ENCODE measurements around the gene RCOR1. TPM values are rescaled to one million over a fixed set of nuclear protein-coding genes. Genes with fewer than 3 reads are reported as not detected.

RCOR1 gene
- total RNA-seq, 5 donors from 2014 or later (not counting 1 experiment from before 2014, with no cell fraction given): 17.7 to 25.0 (median 18.7) TPM

DNA sequence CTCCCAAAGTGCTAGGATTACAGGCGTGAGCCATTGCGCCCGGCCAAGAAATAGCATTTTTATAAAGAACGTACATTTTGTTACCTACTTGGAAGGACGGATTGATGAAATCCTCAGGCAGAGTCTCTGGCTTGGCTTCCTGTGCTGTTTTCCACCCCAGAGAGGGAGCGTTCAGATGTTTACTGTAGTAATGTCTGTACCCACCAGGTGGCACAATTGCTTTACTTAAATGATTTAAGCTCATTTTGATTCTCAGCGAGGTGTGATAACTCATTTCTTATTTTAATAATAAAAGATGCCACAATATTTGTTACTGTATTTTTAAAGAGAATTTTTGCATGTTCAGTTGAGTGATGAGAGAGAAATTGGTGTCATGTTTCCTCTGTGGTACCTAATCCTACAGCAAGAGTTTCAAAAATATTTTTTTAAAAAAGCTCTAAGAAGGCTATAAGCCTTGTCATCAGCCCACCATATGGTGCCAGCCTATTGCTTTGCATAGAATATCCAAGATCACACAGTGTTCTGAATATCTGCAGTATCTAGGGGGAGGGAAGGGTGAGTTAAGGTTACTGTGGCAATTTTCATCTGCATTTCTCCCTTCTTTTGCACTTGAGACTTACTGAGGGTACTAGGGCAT lies 102.2 kb downstream of the RCOR1 start:
- no peaks in the 10 kb centered on the region for H3K36me3 ChIP-seq (ENCODE audit: control insufficient read depth in 2 of 2, extremely low read depth in 1 of 2, insufficient read depth in 1 of 2, low read length in 1 of 2)
- peaks cover 26 to 35% (median 29%) of the 10 kb centered on the region in 3 donors for H3K4me1 Mint-ChIP-seq
- H3K27ac ChIP-seq (ENCODE audit: low read length): no peak overlapping the region
- no peaks in the 10 kb centered on the region for H3K27me3 ChIP-seq (replicated peaks in 1 of 2; ENCODE audit: control insufficient read depth in 2 of 2, extremely low read depth in 1 of 2, insufficient read depth in 2 of 2, low read length in 1 of 2)
- peak; percentile 63 to 74 (median 69) for ATAC-seq (replicated peaks in 1 of 4)
- no peaks in the 10 kb centered on the region for H3K9me3 ChIP-seq
- CTCF ChIA-PET: interaction anchor here (0.5 to 2.0 kb wide), 27 partner anchors 7 to 620 kb away, joined by 3 to 11 read pairs (median 3); no protein-coding TSS in a partner anchor
- H3K27me3 Mint-ChIP-seq: no peaks in the 10 kb centered on the region
- POLR2A ChIA-PET: interaction anchor here in 1 of 2 donors (0.6 kb wide), 1 partner anchor 79 kb away, joined by 5 read pairs; no protein-coding TSS in a partner anchor
- DNase-seq: peak in 33 of 35 experiments; percentile 16 to 81 (median 40)
- no peak overlapping the region for H3K4me3 Mint-ChIP-seq
- peaks cover 0 to 9% of the 10 kb centered on the region in 2 experiments for H3K4me1 ChIP-seq (ENCODE audit: control insufficient read depth in 1 of 2, extremely low read depth in 1 of 2, insufficient read depth in 2 of 2, low read length in 2 of 2)
- no peak overlapping the region for H3K4me3 ChIP-seq (ENCODE audit: control insufficient read depth in 1 of 2, extremely low read depth in 1 of 2, low read length in 1 of 2)
- no peaks in the 10 kb centered on the region for H3K36me3 Mint-ChIP-seq
- H3K9me3 Mint-ChIP-seq: no peaks in the 10 kb centered on the region
- WGBS (ENCODE audit: insufficient coverage): 34% methylated on average over 4 of the region's 7 CpGs
- H3K27ac Mint-ChIP-seq: no peak overlapping the region

DNA sequence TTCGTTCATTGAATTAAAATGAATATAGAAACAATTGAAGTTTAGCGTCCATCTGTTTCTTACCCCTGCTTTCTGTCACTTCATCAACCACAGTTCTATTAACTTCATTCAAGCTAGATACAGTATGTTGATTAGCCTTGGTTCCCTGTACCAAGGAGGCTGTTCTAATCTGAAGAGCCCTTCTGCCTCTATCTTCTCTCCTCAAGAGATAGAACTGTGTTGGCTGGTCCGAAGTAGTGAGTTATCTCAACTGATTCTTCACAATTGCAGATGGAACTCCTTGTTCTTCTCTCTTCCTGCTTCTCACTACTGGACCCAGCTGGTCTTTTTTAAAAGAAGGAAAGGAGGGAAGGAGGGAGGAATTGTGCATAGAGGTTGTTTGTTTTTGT lies 102.7 kb downstream of the RCOR1 start:
- Histone ChIP-seq H3K27ac (ENCODE audit: low read length) (no peak overlapping the region), H3K36me3 (ENCODE audit: control insufficient read depth in 2 of 2, extremely low read depth in 1 of 2, insufficient read depth in 1 of 2, low read length in 1 of 2) (no peaks in the 10 kb centered on the region), H3K27me3 (replicated peaks in 1 of 2; ENCODE audit: control insufficient read depth in 2 of 2, extremely low read depth in 1 of 2, insufficient read depth in 2 of 2, low read length in 1 of 2) (no peaks in the 10 kb centered on the region), H3K4me3 (ENCODE audit: control insufficient read depth in 1 of 2, extremely low read depth in 1 of 2, low read length in 1 of 2) (no peak overlapping the region), H3K9me3 (no peaks in the 10 kb centered on the region), H3K4me1 (ENCODE audit: control insufficient read depth in 1 of 2, extremely low read depth in 1 of 2, insufficient read depth in 2 of 2, low read length in 2 of 2) (peaks cover 0 to 9% of the 10 kb centered on the region in 2 experiments)
- POLR2A ChIA-PET: no interaction called here
- Mint-ChIP-seq H3K9me3 (no peaks in the 10 kb centered on the region), H3K27ac (no peak overlapping the region), H3K27me3 (no peaks in the 10 kb centered on the region), H3K4me3 (no peak overlapping the region), H3K4me1 (peaks cover 26 to 35% (median 29%) of the 10 kb centered on the region in 3 donors), H3K36me3 (no peaks in the 10 kb centered on the region)
- no CpG with 5 or more reads among the region's 3 CpGs for WGBS (ENCODE audit: insufficient coverage)
- DNase-seq (no peak), ATAC-seq (replicated peaks in 1 of 4) (no peak)
- CTCF ChIA-PET: interaction anchor here (0.5 to 2.0 kb wide), 21 partner anchors 10 to 597 kb away, joined by 3 to 11 read pairs (median 4); no protein-coding TSS in a partner anchor

DNA sequence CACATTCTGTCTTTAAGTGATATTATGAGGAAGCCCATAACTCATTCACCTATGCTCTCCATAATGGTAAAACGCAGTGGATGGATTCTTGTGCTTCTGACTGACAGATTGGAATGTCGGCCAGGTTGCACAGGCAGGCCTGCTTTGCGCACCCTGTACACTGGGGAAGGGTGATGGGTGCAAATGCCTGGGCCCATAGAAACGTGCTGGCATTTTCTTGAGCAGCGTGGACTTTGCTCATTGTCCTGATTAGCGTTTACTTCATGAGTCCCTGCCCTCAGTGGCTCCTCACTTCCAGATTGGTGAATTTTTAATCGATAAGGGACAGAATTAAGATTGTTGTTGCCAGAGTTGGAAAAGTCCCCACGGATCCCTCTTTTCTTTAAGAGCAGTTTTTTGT lies 103.9 kb downstream of the RCOR1 start:
- ChIA-PET POLR2A (interaction anchor here in 1 of 2 donors (0.7 kb wide), 1 partner anchor 431 kb away, joined by 4 read pairs; no protein-coding TSS in a partner anchor), CTCF (interaction anchor here in 1 of 2 donors (0.6 to 0.8 kb wide), 2 partner anchors 11 to 408 kb away, joined by 3 to 4 read pairs; no protein-coding TSS in a partner anchor)
- Mint-ChIP-seq H3K9me3 (no peaks in the 10 kb centered on the region), H3K4me1 (peaks cover 22 to 35% (median 26%) of the 10 kb centered on the region in 3 donors), H3K36me3 (peaks cover 4% of the 10 kb centered on the region), H3K27ac (no peak overlapping the region), H3K4me3 (no peak overlapping the region), H3K27me3 (no peaks in the 10 kb centered on the region)
- H3K36me3 ChIP-seq (ENCODE audit: control insufficient read depth in 2 of 2, extremely low read depth in 1 of 2, insufficient read depth in 1 of 2, low read length in 1 of 2): no peaks in the 10 kb centered on the region
- ATAC-seq (replicated peaks in 1 of 4) (no peak), DNase-seq (no peak)
- no peak overlapping the region for H3K27ac ChIP-seq (ENCODE audit: low read length)
- no peak overlapping the region for H3K4me3 ChIP-seq (ENCODE audit: control insufficient read depth in 1 of 2, extremely low read depth in 1 of 2, low read length in 1 of 2)
- H3K9me3 ChIP-seq: no peaks in the 10 kb centered on the region
- 81% methylated on average over 3 of the region's 8 CpGs for WGBS (ENCODE audit: insufficient coverage)
- H3K4me1 ChIP-seq (ENCODE audit: control insufficient read depth in 1 of 2, extremely low read depth in 1 of 2, insufficient read depth in 2 of 2, low read length in 2 of 2): peaks cover 0 to 9% of the 10 kb centered on the region in 2 experiments
- no peaks in the 10 kb centered on the region for H3K27me3 ChIP-seq (replicated peaks in 1 of 2; ENCODE audit: control insufficient read depth in 2 of 2, extremely low read depth in 1 of 2, insufficient read depth in 2 of 2, low read length in 1 of 2)

DNA sequence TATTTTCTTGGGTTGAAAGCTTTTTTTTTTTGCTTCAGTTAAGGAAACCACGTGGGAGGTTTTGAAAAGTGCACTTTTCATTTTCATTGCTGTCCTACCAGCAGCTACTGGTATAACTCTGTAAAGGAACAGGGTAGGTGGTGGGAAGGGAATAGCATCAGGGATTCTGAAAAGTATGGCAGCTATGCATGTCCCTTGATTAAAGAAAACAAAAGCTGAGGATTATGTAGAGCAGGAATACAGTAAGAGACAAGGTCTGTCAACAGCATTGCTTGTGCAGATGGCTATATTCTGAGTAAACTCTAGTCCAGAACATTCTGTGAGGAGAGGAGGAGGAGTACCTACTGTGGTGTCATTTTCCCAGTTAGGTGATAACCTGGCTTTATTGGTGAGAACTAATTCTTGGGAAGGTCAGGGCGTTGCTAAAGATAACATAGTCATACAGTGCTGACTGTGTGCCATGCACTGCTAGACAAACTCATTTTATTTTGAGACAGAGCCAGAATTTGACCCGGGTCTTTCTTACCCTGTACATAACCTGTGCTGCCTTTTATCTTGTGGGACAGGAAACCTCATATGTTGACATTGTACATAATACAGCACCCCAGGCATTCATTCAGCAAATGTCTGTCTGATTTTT lies 104.5 kb downstream of the RCOR1 start:
- POLR2A ChIA-PET: interaction anchor here (0.6 to 0.7 kb wide), 2 partner anchors 85 to 430 kb away, joined by 4 to 5 read pairs; no protein-coding TSS in a partner anchor
- CTCF ChIA-PET: interaction anchor here (0.6 to 0.8 kb wide), 5 partner anchors 11 to 399 kb away, joined by 3 to 7 read pairs (median 4); no protein-coding TSS in a partner anchor
- 46% methylated on average over 2 of the region's 3 CpGs for WGBS (ENCODE audit: insufficient coverage)

DNA sequence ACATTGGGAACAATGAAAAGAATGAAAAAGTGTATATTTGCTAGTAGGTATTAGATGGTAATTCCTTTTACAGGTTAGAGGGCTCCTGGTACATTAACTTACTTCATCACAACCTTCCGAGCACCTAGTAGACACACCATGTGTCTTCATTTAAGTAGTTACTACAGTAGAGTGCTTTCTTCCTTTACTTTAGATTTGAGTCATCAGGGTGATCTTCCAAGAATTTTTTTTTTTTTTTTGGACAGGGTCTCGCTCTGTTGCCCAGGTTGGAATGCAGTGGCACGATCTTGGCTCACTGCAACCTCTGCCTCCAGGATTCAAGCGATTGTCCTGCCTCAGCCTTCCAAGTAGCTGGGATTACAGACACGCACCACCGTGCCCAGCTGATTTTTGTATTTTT lies 105.1 kb downstream of the RCOR1 start:
- no peaks in the 10 kb centered on the region for H3K9me3 ChIP-seq
- no peak for DNase-seq
- Mint-ChIP-seq H3K27ac (no peak overlapping the region), H3K36me3 (peaks cover 6% of the 10 kb centered on the region), H3K9me3 (no peaks in the 10 kb centered on the region), H3K4me1 (peaks cover 22 to 35% (median 26%) of the 10 kb centered on the region in 3 donors), H3K4me3 (peak overlapping the region in 1 of 3 donors; percentile 20), H3K27me3 (no peaks in the 10 kb centered on the region)
- H3K4me1 ChIP-seq (ENCODE audit: control insufficient read depth in 1 of 2, extremely low read depth in 1 of 2, insufficient read depth in 2 of 2, low read length in 2 of 2): peaks cover 0 to 9% of the 10 kb centered on the region in 2 experiments
- no peaks in the 10 kb centered on the region for H3K27me3 ChIP-seq (replicated peaks in 1 of 2; ENCODE audit: control insufficient read depth in 2 of 2, extremely low read depth in 1 of 2, insufficient read depth in 2 of 2, low read length in 1 of 2)
- peaks cover 3 to 5% of the 10 kb centered on the region in 2 donors for H3K36me3 ChIP-seq (ENCODE audit: control insufficient read depth in 2 of 2, extremely low read depth in 1 of 2, insufficient read depth in 1 of 2, low read length in 1 of 2)
- 100% methylated on average over 2 of the region's 6 CpGs for WGBS (ENCODE audit: insufficient coverage)
- no peak for ATAC-seq (replicated peaks in 1 of 4)
- ChIA-PET CTCF (interaction anchor here (0.5 to 0.8 kb wide), 3 partner anchors 12 to 238 kb away, joined by 3 to 4 read pairs (median 4); no protein-coding TSS in a partner anchor), POLR2A (no interaction called here)
- no peak overlapping the region for H3K27ac ChIP-seq (ENCODE audit: low read length)
- H3K4me3 ChIP-seq (ENCODE audit: control insufficient read depth in 1 of 2, extremely low read depth in 1 of 2, low read length in 1 of 2): no peak overlapping the region

More for the DNA sequence above, 104.5 kb downstream of the RCOR1 start:
- ATAC-seq (replicated peaks in 1 of 4) (peak in 2 of 4 experiments; percentile 36 to 37), DNase-seq (no peak)
- Mint-ChIP-seq H3K9me3 (no peaks in the 10 kb centered on the region), H3K36me3 (peaks cover 4% of the 10 kb centered on the region), H3K4me1 (peaks cover 22 to 35% (median 26%) of the 10 kb centered on the region in 3 donors), H3K27me3 (no peaks in the 10 kb centered on the region), H3K27ac (no peak overlapping the region), H3K4me3 (peak overlapping the region in 1 of 3 donors; percentile 20)
- no peak overlapping the region for H3K27ac ChIP-seq (ENCODE audit: low read length)
- no peaks in the 10 kb centered on the region for H3K27me3 ChIP-seq (replicated peaks in 1 of 2; ENCODE audit: control insufficient read depth in 2 of 2, extremely low read depth in 1 of 2, insufficient read depth in 2 of 2, low read length in 1 of 2)
- H3K4me1 ChIP-seq (ENCODE audit: control insufficient read depth in 1 of 2, extremely low read depth in 1 of 2, insufficient read depth in 2 of 2, low read length in 2 of 2): peaks cover 0 to 9% of the 10 kb centered on the region in 2 experiments
- no peaks in the 10 kb centered on the region for H3K9me3 ChIP-seq
- H3K36me3 ChIP-seq (ENCODE audit: control insufficient read depth in 2 of 2, extremely low read depth in 1 of 2, insufficient read depth in 1 of 2, low read length in 1 of 2): peaks cover 3 to 4% of the 10 kb centered on the region in 2 donors
- H3K4me3 ChIP-seq (ENCODE audit: control insufficient read depth in 1 of 2, extremely low read depth in 1 of 2, low read length in 1 of 2): no peak overlapping the region

GRCh38 chr14:102699416-102700110 lies 107.1 kb downstream of the RCOR1 start:
- POLR2A ChIA-PET: no interaction called here

More at GRCh38 chr14:102699416-102700110, 107.1 kb downstream of the RCOR1 start:
- no peak overlapping the region for H3K4me3 ChIP-seq (ENCODE audit: control insufficient read depth in 1 of 2, extremely low read depth in 1 of 2, low read length in 1 of 2)
- peaks cover 3 to 7% of the 10 kb centered on the region in 2 donors for H3K36me3 ChIP-seq (ENCODE audit: control insufficient read depth in 2 of 2, extremely low read depth in 1 of 2, insufficient read depth in 1 of 2, low read length in 1 of 2)
- Mint-ChIP-seq H3K27ac (no peak overlapping the region), H3K4me3 (no peak overlapping the region), H3K4me1 (peaks cover 22 to 30% (median 24%) of the 10 kb centered on the region in 3 donors), H3K36me3 (peaks cover 21% of the 10 kb centered on the region), H3K9me3 (peaks cover 0 to 7% (median 6%) of the 10 kb centered on the region in 3 donors), H3K27me3 (no peaks in the 10 kb centered on the region)
- peaks cover 0 to 9% of the 10 kb centered on the region in 2 experiments for H3K4me1 ChIP-seq (ENCODE audit: control insufficient read depth in 1 of 2, extremely low read depth in 1 of 2, insufficient read depth in 2 of 2, low read length in 2 of 2)
- H3K9me3 ChIP-seq: peaks cover 3% of the 10 kb centered on the region
- no peak for DNase-seq
- WGBS (ENCODE audit: insufficient coverage): 100% methylated on average over 1 of the region's 2 CpGs
- H3K27me3 ChIP-seq (replicated peaks in 1 of 2; ENCODE audit: control insufficient read depth in 2 of 2, extremely low read depth in 1 of 2, insufficient read depth in 2 of 2, low read length in 1 of 2): no peaks in the 10 kb centered on the region
- no peak overlapping the region for H3K27ac ChIP-seq (ENCODE audit: low read length)
- CTCF ChIA-PET: interaction anchor here (0.6 to 0.7 kb wide), 3 partner anchors 219 to 539 kb away, joined by 3 to 4 read pairs (median 3); no protein-coding TSS in a partner anchor
- ATAC-seq (replicated peaks in 1 of 4): no peak

Data from T-cell (primary cell).